ENCODE results near the gene CRAMP1. TPM values are rescaled to one million over a fixed set of nuclear protein-coding genes. Genes with fewer than 3 reads are reported as not detected.
"Not testable (repeated sequence)": the region's sequence is repeated elsewhere in the genome, so short reads cannot be mapped to it uniquely, and the experiment has no call there.

The CRAMP1 gene
- total RNA-seq, 8 experiments from 2014 or later: 7.0 to 24.8 (median 11.0) TPM

- WGBS, 10 experiments: 20 to 100% (median 83%) methylated on average over 1 to 12 of the region's 18 CpGs; no CpG with 5 or more reads in 1 of the 10 experiments
- in situ Hi-C loops (cut with MboI; ENCODE audit: low pct_unique_long_range_greater_than_20kb in 2 of 9, low sequenced_read_pairs in 9 of 9, unreplicated experiment in 9 of 9): no loop called here
- ATAC-seq (replicated peaks in 6 of 8): no peak
- no peak overlapping the region for H3K27ac ChIP-seq
- peak overlapping the region in 4 of 5 donors; percentile 57 to 88 (median 64) for H3K4me3 ChIP-seq
- peaks cover 11 to 17% of the 10 kb centered on the region in 2 donors for H3K4me1 ChIP-seq (replicated peaks in 1 of 2)
Observed at GRCh38 chr16:1708083-1708767, 96.1 kb downstream of the CRAMP1 start.

- 0 to 100% (median 86%) methylated on average over 1 to 4 of the region's 13 CpGs; no CpG with 5 or more reads in 5 of the 10 experiments for WGBS, 10 experiments
- Histone ChIP-seq H3K4me3 (no peak overlapping the region), H3K27ac (no peak overlapping the region), H3K4me1 (replicated peaks in 1 of 2) (peaks cover 11 to 17% of the 10 kb centered on the region in 2 donors)
- peak in 2 of 8 experiments; percentile 1 to 6 for ATAC-seq (replicated peaks in 6 of 8)
- in situ Hi-C loops (cut with MboI; ENCODE audit: low pct_unique_long_range_greater_than_20kb in 2 of 9, low sequenced_read_pairs in 9 of 9, unreplicated experiment in 9 of 9): no loop called here
Observed at GRCh38 chr16:1708768-1709180, 96.6 kb downstream of the CRAMP1 start.

GRCh38 chr16:1709356-1709755, 97.2 kb downstream of the CRAMP1 start:
- no peak for ATAC-seq (replicated peaks in 6 of 8)
- Histone ChIP-seq H3K4me1 (replicated peaks in 1 of 2) (peaks cover 11 to 17% of the 10 kb centered on the region in 2 donors), H3K27ac (no peak overlapping the region), H3K4me3 (no peak overlapping the region)
- in situ Hi-C loops (cut with MboI; ENCODE audit: low pct_unique_long_range_greater_than_20kb in 2 of 9, low sequenced_read_pairs in 9 of 9, unreplicated experiment in 9 of 9): no loop called here
- WGBS, 10 experiments: 75 to 100% (median 86%) methylated on average over 1 to 5 of the region's 15 CpGs; no CpG with 5 or more reads in 5 of the 10 experiments

- WGBS, 10 experiments: 62 to 100% (median 92%) methylated on average over 1 to 12 of the region's 17 CpGs; no CpG with 5 or more reads in 1 of the 10 experiments
- H3K4me3 ChIP-seq: no peak overlapping the region
- no peak for ATAC-seq (replicated peaks in 6 of 8)
- in situ Hi-C loops (cut with MboI; ENCODE audit: low pct_unique_long_range_greater_than_20kb in 2 of 9, low sequenced_read_pairs in 9 of 9, unreplicated experiment in 9 of 9): no loop called here
- peaks cover 11 to 12% of the 10 kb centered on the region in 2 donors for H3K4me1 ChIP-seq (replicated peaks in 1 of 2)
- no peak overlapping the region for H3K27ac ChIP-seq
Observed at GRCh38 chr16:1710811-1711507, 98.8 kb downstream of the CRAMP1 start.

GRCh38 chr16:1712791-1713261, 100.7 kb downstream of the CRAMP1 start:
- WGBS, 10 experiments: 0 to 100% (median 83%) methylated on average over 1 of the region's 14 CpGs; no CpG with 5 or more reads in 7 of the 10 experiments
- in situ Hi-C loops (cut with MboI; ENCODE audit: low pct_unique_long_range_greater_than_20kb in 2 of 9, low sequenced_read_pairs in 9 of 9, unreplicated experiment in 9 of 9): no loop called here

GRCh38 chr16:1713331-1713730, 101.2 kb downstream of the CRAMP1 start:
- H3K4me1 ChIP-seq (replicated peaks in 1 of 2): peaks cover 3% of the 10 kb centered on the region in 2 donors
- in situ Hi-C loops (cut with MboI; ENCODE audit: low pct_unique_long_range_greater_than_20kb in 2 of 9, low sequenced_read_pairs in 9 of 9, unreplicated experiment in 9 of 9): no loop called here
- no peak for ATAC-seq (replicated peaks in 6 of 8)
- no peak overlapping the region for H3K27ac ChIP-seq
- 70 to 100% (median 90%) methylated on average over 2 to 7 of the region's 7 CpGs; no CpG with 5 or more reads in 4 of the 10 experiments for WGBS, 10 experiments
- no peak overlapping the region for H3K4me3 ChIP-seq

More at GRCh38 chr16:1712791-1713261, 100.7 kb downstream of the CRAMP1 start:
- Histone ChIP-seq H3K4me3 (no peak overlapping the region), H3K4me1 (replicated peaks in 1 of 2) (peaks cover 8% of the 10 kb centered on the region in 2 donors), H3K27ac (no peak overlapping the region)
- peak in 1 of 8 experiments; percentile 10 for ATAC-seq (replicated peaks in 6 of 8)

- in situ Hi-C loops (cut with MboI; ENCODE audit: low pct_unique_long_range_greater_than_20kb in 2 of 9, low sequenced_read_pairs in 9 of 9, unreplicated experiment in 9 of 9): no loop called here
- no peak for ATAC-seq (replicated peaks in 6 of 8)
- Histone ChIP-seq H3K4me3 (no peak overlapping the region), H3K4me1 (replicated peaks in 1 of 2) (no peaks in the 10 kb centered on the region), H3K27ac (no peak overlapping the region)
- whole genome bisulfite sequencing, 10 experiments: 76 to 100% (median 84%) methylated on average over 1 to 9 of the region's 14 CpGs; no CpG with 5 or more reads in 6 of the 10 experiments
Observed at GRCh38 chr16:1713933-1714332, 101.8 kb downstream of the CRAMP1 start.

GRCh38 chr16:1715220-1715619, 103.1 kb downstream of the CRAMP1 start:
- in situ Hi-C loops (cut with MboI; ENCODE audit: low pct_unique_long_range_greater_than_20kb in 2 of 9, low sequenced_read_pairs in 9 of 9, unreplicated experiment in 9 of 9): no loop called here
- no peaks in the 10 kb centered on the region for H3K4me1 ChIP-seq (replicated peaks in 1 of 2)
- H3K27ac ChIP-seq: no peak overlapping the region
- H3K4me3 ChIP-seq: no peak overlapping the region
- no peak for ATAC-seq (replicated peaks in 6 of 8)
- 69 to 96% (median 91%) methylated on average over 3 to 8 of the region's 12 CpGs; no CpG with 5 or more reads in 5 of the 10 experiments for WGBS, 10 experiments

GRCh38 chr16:1718236-1718635, 106.1 kb downstream of the CRAMP1 start:
- H3K4me3 ChIP-seq; ATAC-seq (replicated peaks in 6 of 8); in situ Hi-C loops (cut with MboI; ENCODE audit: low pct_unique_long_range_greater_than_20kb in 2 of 9, low sequenced_read_pairs in 9 of 9, unreplicated experiment in 9 of 9); H3K4me1 ChIP-seq (replicated peaks in 1 of 2); H3K27ac ChIP-seq: not testable (repeated sequence)
- WGBS, 10 experiments: 80 to 100% (median 93%) methylated on average over 1 to 10 of the region's 10 CpGs; no CpG with 5 or more reads in 3 of the 10 experiments

- H3K27ac ChIP-seq; in situ Hi-C loops (cut with MboI; ENCODE audit: low pct_unique_long_range_greater_than_20kb in 2 of 9, low sequenced_read_pairs in 9 of 9, unreplicated experiment in 9 of 9); H3K4me1 ChIP-seq (replicated peaks in 1 of 2); ATAC-seq (replicated peaks in 6 of 8); H3K4me3 ChIP-seq: not testable (repeated sequence)
- WGBS, 10 experiments: 82 to 100% (median 91%) methylated on average over 2 to 8 of the region's 12 CpGs
Observed at GRCh38 chr16:1719559-1720229, 107.5 kb downstream of the CRAMP1 start.

GRCh38 chr16:1721372-1721771, 109.2 kb downstream of the CRAMP1 start:
- Histone ChIP-seq H3K4me3 (no peak overlapping the region), H3K27ac (no peak overlapping the region), H3K4me1 (replicated peaks in 1 of 2) (no peaks in the 10 kb centered on the region)
- in situ Hi-C loops (cut with MboI; ENCODE audit: low pct_unique_long_range_greater_than_20kb in 2 of 9, low sequenced_read_pairs in 9 of 9, unreplicated experiment in 9 of 9): no loop called here
- WGBS, 10 experiments: 63 to 100% (median 95%) methylated on average over 1 to 9 of the region's 9 CpGs; no CpG with 5 or more reads in 4 of the 10 experiments
- no peak for ATAC-seq (replicated peaks in 6 of 8)

- no peak overlapping the region for H3K27ac ChIP-seq
- ATAC-seq (replicated peaks in 6 of 8): peak in 5 of 8 experiments; percentile 11 to 75 (median 49)
- WGBS, 10 experiments: 40 to 84% (median 57%) methylated on average over 1 to 5 of the region's 6 CpGs; no CpG with 5 or more reads in 3 of the 10 experiments
- in situ Hi-C loops (cut with MboI; ENCODE audit: low pct_unique_long_range_greater_than_20kb in 2 of 9, low sequenced_read_pairs in 9 of 9, unreplicated experiment in 9 of 9): no loop called here
- no peak overlapping the region for H3K4me3 ChIP-seq
- no peaks in the 10 kb centered on the region for H3K4me1 ChIP-seq (replicated peaks in 1 of 2)
Observed at GRCh38 chr16:1723450-1724147, 111.4 kb downstream of the CRAMP1 start.
